Activated CD8-positive, alpha-beta memory T cell treated with anti-CD3 and anti-CD28 coated beads for 4 hours (primary cell): ENCODE data around the gene LTO1.

Experiments
- DNase-seq, 2 donors: peaks; one replicate each; pipeline ENCODE4 v3.0.0-alpha.2; 2020; ENCODE audit warnings: low read depth in 2 of 2

Gene LTO1

GRCh38 chr11:69657456-69657910, 17.7 kb downstream of the LTO1 start:
- DNase-seq = no peak

GRCh38 chr11:69656536-69657455, 18.4 kb downstream of the LTO1 start:
- DNase-seq = no peak

- no peak for DNase-seq
Measured at GRCh38 chr11:69655479-69656428, 19.4 kb downstream of the LTO1 start.

GRCh38 chr11:69654660-69655478, 20.3 kb downstream of the LTO1 start:
- no peak for DNase-seq

GRCh38 chr11:69654001-69654659, 21.0 kb downstream of the LTO1 start:
- DNase-seq = no peak

- DNase-seq = no peak
Measured at GRCh38 chr11:69653406-69653960, 21.7 kb downstream of the LTO1 start.

- no peak for DNase-seq
Measured at GRCh38 chr11:69652999-69653398, 22.2 kb downstream of the LTO1 start.

GRCh38 chr11:69651834-69652620, 23.1 kb downstream of the LTO1 start:
- DNase-seq = no peak

GRCh38 chr11:69650832-69651344, 24.3 kb downstream of the LTO1 start:
- no peak for DNase-seq

GRCh38 chr11:69650081-69650831, 24.9 kb downstream of the LTO1 start:
- no peak for DNase-seq

- no peak for DNase-seq
Measured at GRCh38 chr11:69649576-69649900, 25.6 kb downstream of the LTO1 start.

GRCh38 chr11:69648679-69649575, 26.2 kb downstream of the LTO1 start:
- no peak for DNase-seq

- no peak for DNase-seq
Measured at GRCh38 chr11:69647761-69648497, 27.2 kb downstream of the LTO1 start.

- DNase-seq = no peak
Measured at GRCh38 chr11:69647390-69647748, 27.8 kb downstream of the LTO1 start.

- DNase-seq = no peak
Measured at GRCh38 chr11:69646493-69647389, 28.4 kb downstream of the LTO1 start.

- no peak for DNase-seq
Measured at GRCh38 chr11:69645801-69646492, 29.2 kb downstream of the LTO1 start.
